AG09309 (cell line): ENCODE measurements around the gene EMD.

Experiments
- DNase-seq: peaks from one replicate; pipeline ENCODE4 v3.0.0-alpha.2; 2010; ENCODE audit warnings: low read depth
- H3K4me3 ChIP-seq: 2 replicates; pipeline ENCODE4 v1.5.1; 2011; ENCODE audit warnings: mild to moderate bottlenecking, low read depth, low read length, moderate library complexity; ENCODE audit not compliant: control insufficient read depth
- TF ChIP-seq, protein P1 (sequence below): IDR thresholded peaks from 2 replicates; pipeline ENCODE4 v1.5.1; 2011; ENCODE audit warnings: mild to moderate bottlenecking, low read depth, low read length, inconsistent platforms; ENCODE audit not compliant: insufficient read depth, control insufficient read depth; ENCODE audit errors: missing control alignments

The EMD gene

DNA sequence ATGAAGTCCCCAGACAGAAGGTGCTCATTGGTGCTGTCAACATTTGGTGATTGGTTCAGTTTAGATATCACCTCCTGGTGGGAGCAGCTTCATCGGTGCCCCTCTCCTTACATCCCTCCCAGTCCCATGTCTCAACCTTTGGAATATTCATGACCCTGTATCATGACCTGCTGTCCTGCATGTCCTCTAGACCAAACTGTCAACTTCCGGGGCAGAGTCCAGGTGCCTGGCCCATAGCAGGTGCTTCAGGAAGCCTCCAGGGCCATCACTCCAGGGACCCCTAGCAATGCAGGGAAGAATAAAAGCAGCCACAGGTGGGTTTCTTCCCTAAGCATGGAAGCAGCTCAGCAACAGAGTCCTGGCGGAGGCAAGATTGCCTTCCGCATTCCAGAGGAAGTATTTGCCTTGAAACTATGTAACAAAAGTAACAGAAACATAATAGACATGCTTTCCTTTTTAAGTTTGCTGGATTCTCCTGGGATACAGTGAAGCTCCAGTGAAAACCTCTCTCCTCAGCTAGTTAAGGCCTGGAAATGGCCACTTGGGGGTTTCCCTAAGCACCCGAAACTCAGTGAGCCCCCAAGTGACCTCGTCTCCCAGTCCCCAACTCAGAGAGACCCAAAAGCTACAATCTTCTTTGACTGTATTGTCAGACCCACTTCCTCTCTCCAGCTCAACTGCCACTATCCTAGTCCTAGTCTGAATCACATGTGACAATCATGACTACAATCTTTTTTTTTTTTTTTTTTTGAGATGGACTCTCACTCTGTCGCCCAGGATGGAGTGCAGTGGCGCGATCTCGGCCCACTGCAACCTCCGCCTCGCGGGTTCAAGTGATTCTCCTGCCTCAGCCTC, 48.0 kb downstream of the EMD start:
- no peak for DNase-seq

GRCh38 chrX:154428176-154429171, 49.4 kb downstream of the EMD start, which contains the start of gene ATP6AP1:
ATP6AP1 (plus strand) TSS chrX:154428677; CDS start chrX:154428693, 16 bp downstream.
- H3K4me3 ChIP-seq = peak within 1 kb of the TSS; percentile 67
- DNase-seq = peak; percentile 78
- TF ChIP-seq, protein P1, sequence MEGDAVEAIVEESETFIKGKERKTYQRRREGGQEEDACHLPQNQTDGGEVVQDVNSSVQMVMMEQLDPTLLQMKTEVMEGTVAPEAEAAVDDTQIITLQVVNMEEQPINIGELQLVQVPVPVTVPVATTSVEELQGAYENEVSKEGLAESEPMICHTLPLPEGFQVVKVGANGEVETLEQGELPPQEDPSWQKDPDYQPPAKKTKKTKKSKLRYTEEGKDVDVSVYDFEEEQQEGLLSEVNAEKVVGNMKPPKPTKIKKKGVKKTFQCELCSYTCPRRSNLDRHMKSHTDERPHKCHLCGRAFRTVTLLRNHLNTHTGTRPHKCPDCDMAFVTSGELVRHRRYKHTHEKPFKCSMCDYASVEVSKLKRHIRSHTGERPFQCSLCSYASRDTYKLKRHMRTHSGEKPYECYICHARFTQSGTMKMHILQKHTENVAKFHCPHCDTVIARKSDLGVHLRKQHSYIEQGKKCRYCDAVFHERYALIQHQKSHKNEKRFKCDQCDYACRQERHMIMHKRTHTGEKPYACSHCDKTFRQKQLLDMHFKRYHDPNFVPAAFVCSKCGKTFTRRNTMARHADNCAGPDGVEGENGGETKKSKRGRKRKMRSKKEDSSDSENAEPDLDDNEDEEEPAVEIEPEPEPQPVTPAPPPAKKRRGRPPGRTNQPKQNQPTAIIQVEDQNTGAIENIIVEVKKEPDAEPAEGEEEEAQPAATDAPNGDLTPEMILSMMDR = no peak

More for the DNA sequence above, 48.0 kb downstream of the EMD start:
- TF ChIP-seq, protein P1 = no peak
- no peak overlapping the region for H3K4me3 ChIP-seq

DNA sequence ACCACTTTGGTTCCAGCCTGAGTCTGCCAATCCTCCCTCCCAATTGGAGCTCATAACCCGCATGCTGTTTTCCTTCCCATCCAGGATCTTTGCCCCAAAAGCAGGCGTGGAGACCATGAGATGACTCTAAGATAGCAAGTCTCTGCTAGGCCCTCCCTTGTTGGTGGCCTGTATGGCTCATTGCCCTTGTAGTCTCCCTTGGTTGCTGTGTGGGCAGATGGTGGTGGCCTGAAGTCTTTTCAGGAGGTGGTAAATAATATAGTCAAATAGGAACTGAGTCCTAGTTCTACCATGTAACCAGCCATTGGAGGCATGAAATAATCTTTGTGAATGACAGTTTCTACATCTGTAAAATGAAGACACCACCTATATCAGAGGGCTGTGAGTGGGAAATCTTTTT, 50.6 kb downstream of the EMD start:
- no peak overlapping the region for H3K4me3 ChIP-seq
- DNase-seq = no peak
- TF ChIP-seq, protein P1 = no peak

DNA sequence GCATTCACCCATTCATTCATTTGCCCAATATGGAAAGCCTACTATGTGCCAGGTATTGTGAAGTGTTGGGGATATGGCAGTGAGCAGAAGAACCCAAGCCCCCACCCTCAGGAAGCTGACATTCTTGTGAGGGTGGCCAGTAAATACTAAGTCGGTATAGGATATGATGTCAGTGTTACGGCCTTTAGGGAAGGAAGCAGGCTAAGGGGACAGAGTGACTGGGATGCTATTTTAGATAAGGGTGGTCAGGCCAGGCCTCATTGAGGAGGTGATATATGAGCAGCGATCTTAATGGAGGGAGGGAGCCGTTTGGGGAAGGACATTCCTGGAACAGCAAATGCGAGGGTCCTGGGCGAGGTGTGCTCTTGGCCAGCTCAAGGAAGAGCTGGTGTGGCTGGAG, 51.4 kb downstream of the EMD start:
- H3K4me3 ChIP-seq = no peak overlapping the region
- TF ChIP-seq, protein P1 = no peak
- DNase-seq = no peak

GRCh38 chrX:154430916-154431315, 51.8 kb downstream of the EMD start:
- DNase-seq = no peak

More at GRCh38 chrX:154430916-154431315, 51.8 kb downstream of the EMD start:
- TF ChIP-seq, protein P1 = no peak
- H3K4me3 ChIP-seq = no peak overlapping the region
